ENCODE data around the gene HCFC2.

Gene HCFC2

GRCh38 chr12:104150416-104150815 lies 86.1 kb downstream of the HCFC2 start:
- TF ChIP-seq CTCF (IDR thresholded peaks at IDR 0.05; ENCODE audit: low read depth, low read length, missing control alignments): no peak
- H3K4me3 ChIP-seq (ENCODE audit: low read depth, low read length): no peak overlapping the region
- in situ Hi-C loops (cut with HindIII; ENCODE audit: low sequenced_read_pairs): no loop called here
- no peak for DNase-seq (ENCODE audit: low read depth)

- TF ChIP-seq CTCF (IDR thresholded peaks at IDR 0.05; ENCODE audit: low read depth, low read length, missing control alignments): no peak
- DNase-seq (ENCODE audit: low read depth): no peak
- H3K4me3 ChIP-seq (ENCODE audit: low read depth, low read length): no peak overlapping the region
- in situ Hi-C loops (cut with HindIII; ENCODE audit: low sequenced_read_pairs): no loop called here
Observed at GRCh38 chr12:104152685-104153241, 88.4 kb downstream of the HCFC2 start.

GRCh38 chr12:104154286-104154685 lies 90.0 kb downstream of the HCFC2 start:
- no peak for TF ChIP-seq CTCF (IDR thresholded peaks at IDR 0.05; ENCODE audit: low read depth, low read length, missing control alignments)
- in situ Hi-C loops (cut with HindIII; ENCODE audit: low sequenced_read_pairs): no loop called here
- no peak overlapping the region for H3K4me3 ChIP-seq (ENCODE audit: low read depth, low read length)
- no peak for DNase-seq (ENCODE audit: low read depth)

- no peak for DNase-seq (ENCODE audit: low read depth)
- no peak overlapping the region for H3K4me3 ChIP-seq (ENCODE audit: low read depth, low read length)
- no peak for TF ChIP-seq CTCF (IDR thresholded peaks at IDR 0.05; ENCODE audit: low read depth, low read length, missing control alignments)
- in situ Hi-C loops (cut with HindIII; ENCODE audit: low sequenced_read_pairs): no loop called here
Observed at GRCh38 chr12:104154806-104155205, 90.5 kb downstream of the HCFC2 start.

Data from astrocyte of the cerebellum (primary cell).